Endometrial microvascular endothelial cells (primary cell): ENCODE data around the gene ASB14. TPM values are rescaled to one million over a fixed set of nuclear protein-coding genes. Genes with fewer than 3 reads are reported as not detected.

Experiments used
- in situ Hi-C: cut with HindIII; loops from 2 replicates; pipeline ENCODE4 v1.10.0; 2017; ENCODE audit warnings: low sequenced_read_pairs, low pct_unique_long_range_greater_than_20kb; ENCODE audit errors: inconsistent ontology term
- total RNA-seq: library from RNA; depleted of rRNA; stranded (reverse); fragments of >200 nt; gene quantifications from one replicate; pipeline ENCODE4 v1.2.3, GENCODE V29; 2015; ENCODE audit errors: inconsistent ontology term

Gene ASB14
- total RNA-seq, 1 donor from 2014 or later, result not detected

DNA sequence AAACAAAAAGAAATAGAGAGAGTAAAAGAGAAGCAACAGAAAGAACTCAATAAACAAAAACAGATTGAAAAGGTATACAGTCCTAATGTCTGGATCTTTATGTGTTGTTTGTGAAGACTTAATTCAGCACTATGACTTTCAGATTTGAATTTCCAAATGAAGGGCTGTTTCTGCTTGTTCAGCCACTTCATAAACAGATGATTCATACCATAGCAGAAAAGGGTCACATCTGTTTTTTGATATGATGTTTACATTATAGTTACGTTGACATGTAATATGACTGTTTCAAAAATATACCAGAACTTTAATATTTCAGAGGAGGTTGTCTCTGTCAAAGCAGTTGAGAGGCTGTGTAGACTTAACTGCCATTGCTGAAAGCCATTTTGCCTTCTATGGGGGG lies 24.1 kb downstream of the ASB14 start:
- in situ Hi-C loops, result no loop called here

DNA sequence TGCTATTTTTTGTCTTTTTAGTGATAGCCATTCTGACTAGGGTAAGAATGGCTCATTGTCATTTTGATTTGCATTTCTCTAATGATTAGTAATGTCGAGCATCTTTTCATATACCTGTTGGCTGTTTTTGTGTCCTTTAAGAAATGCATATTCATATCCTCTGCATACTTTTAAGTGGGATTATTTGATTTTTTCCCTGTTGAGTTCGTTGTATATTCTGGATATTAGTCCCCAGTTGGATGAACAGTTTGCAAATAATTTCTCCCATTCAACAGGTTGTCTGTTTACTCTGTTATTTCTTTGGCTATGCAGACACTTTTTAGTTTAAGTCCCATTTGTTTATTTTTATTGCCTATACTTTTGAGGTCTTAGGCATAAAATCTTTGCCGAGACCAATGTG lies 30.6 kb downstream of the ASB14 start:
- in situ Hi-C loops, result no loop called here

DNA sequence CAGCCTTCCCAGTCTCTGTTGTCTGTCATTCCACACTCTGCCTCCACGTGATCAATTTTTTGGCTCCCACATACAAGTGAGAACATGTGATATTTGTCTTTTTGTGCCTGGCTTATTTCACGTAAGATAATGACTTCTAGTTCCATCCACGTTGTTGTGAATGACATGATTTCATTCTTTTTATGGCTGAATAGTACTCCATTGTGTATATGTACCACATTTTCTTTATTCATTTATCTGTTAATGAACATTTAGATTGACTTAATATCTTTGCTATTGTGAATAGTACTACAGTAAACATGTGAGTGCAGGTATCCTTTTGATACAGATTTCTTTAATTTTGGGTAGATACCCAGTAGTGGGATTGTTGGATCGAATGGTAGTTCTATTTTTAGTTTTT lies 31.4 kb downstream of the ASB14 start:
- in situ Hi-C loops, result no loop called here

DNA sequence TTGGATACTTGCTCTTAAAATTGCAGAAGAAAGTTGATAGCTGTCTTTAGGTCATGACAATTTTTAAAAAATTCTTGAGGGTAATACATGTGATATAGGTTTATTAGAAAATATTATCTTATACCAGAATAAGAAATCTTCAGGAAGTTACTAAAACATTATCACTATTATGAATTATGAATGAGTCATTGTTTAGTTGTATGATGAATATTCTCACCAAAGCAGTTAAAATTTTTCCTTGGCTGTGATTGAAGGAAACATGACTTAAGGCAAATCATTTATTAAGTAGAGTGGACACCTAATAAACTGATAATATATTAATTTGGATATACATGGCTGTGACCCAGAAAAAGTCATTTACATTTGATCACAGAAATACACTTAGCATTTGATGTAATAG lies 34.8 kb downstream of the ASB14 start:
- in situ Hi-C loops, result no loop called here

DNA sequence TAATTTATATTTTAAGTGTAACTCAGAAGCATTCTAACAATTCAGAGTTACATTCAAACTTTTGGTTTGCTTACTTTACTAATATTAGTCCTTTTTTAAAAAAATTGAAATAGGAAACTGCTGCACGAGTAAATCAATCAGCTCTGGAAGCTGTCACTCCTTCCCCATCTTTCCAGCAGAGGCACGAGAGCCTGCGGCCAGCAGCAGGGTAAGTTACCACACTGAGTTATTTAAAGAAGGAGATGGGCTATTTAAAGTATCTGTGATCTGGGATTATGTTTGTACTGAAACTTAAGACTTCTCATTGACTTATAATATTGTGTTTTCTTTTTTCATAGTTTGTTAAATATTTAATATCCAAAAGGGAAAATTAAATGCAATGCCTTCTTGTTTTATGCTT lies 35.6 kb downstream of the ASB14 start:
- in situ Hi-C loops, result no loop called here

DNA sequence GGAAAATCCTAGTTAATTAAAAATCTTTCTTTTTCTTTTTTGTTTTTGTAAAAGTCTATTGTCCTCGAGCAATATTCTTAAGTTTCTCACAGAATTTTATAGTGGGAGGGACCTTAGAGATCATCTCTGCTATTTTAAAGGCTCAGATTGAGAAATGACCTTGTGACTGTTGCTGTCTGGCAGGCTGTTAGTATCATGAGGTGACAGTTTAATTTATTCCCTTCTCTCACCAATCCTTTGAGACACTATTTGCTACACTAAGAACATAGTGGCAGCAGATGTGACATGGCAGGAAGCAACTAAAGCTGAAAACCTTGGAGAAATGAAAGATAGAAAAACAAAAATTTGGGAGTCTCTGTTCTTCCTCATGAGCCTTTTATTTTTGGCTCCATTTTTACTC lies 40.1 kb downstream of the ASB14 start:
- in situ Hi-C loops, result no loop called here

DNA sequence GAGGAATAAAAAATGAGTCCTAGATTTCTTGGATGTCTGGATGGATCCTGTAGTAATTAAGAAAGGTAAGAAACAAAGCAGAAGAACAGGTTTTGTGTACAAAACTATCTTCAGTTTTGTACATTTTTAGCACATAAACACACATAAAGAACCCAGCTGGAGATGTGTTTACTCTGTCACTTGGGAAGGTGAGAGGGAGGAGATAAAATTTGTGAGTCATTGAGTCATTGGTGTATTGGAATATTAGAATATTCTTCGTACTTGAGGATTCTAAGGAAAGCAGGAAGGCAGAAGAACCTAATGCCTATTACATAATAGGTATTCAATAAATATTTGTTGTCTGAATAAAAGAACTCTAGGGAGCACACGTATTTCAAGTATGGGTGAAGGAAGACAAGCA lies 47.5 kb downstream of the ASB14 start:
- in situ Hi-C loops, result no loop called here

DNA sequence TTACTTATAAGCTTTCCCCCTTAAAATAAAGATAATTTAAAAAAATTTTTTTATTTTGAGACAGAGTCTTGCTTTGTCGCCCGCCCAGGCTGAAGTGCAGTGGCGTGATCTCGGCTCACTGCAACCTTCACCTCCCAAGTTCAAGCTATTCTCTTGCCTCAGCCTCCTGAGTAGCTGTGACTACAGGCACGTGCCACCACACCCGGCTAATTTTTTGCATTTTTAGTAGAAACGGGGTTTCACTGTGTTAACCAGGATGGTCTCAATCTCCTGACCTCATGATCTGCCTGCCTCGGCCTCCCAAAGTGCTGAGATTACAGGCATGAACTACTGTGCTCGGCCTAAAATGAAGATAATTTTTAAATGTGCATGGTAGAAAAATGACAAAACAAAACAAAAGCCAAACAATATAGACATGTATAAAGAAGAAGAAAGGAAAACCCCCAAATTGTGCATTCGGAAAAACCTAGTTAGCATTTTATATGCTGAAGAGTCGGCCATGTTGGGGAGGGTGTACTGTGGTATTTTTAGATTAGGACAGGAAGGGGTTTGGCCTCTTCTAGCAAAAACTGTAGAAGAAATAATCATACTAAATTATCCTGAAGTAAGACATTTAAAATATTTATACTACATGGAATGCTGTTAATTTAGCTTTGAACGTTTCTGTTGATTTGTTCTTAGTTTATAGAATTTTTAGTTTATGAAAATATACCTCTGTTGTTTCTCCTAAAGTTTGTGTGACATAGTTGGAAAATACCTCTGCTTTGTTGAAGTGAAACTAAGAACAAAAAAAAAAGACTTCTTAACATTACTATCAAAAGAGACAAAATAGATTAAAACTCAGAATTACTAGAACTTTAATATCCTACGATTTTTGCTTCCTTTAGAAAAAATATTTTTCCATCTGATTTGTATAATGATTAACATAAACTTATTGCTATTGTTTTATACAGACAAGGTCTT lies 57.6 kb downstream of the ASB14 start:
- in situ Hi-C loops, result no loop called here

DNA sequence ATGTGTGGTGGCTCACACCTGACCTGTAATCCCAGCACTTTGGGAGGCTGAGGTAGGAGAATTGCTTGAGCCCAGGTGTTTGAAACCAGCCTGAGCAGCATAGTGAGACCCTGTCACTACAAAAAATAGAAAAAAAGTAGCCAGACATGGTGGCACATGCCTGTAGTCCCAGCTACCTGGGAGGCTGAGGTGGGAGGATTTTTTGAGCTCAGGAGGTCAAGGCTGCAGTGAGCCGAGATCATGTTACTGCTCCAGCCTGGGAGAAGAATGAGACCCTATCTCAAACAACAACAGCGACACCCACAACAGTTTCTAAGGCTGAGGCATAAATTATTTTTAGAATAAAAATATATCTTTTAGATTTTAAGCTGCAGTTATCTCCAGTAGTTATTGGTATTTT lies 58.7 kb downstream of the ASB14 start:
- in situ Hi-C loops, result no loop called here

DNA sequence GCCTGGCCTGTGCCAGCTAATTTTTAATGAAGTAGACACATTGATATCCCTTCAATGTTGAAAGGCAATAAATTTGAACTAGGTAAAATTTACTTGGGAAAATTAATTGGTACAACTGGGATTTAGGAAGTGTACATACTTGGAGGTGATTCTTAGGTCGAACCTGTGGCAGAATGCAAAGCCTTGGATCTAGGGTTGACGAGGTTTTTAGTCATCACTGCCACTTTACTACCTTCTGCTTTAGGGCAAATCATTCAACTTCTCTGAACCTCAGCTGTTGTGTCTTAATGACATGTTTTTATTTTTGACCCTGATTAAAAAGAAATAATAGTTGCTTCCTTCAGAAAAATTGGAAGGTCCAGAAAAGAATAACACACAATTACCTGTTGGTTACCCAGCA lies 62.5 kb downstream of the ASB14 start:
- in situ Hi-C loops, result no loop called here

DNA sequence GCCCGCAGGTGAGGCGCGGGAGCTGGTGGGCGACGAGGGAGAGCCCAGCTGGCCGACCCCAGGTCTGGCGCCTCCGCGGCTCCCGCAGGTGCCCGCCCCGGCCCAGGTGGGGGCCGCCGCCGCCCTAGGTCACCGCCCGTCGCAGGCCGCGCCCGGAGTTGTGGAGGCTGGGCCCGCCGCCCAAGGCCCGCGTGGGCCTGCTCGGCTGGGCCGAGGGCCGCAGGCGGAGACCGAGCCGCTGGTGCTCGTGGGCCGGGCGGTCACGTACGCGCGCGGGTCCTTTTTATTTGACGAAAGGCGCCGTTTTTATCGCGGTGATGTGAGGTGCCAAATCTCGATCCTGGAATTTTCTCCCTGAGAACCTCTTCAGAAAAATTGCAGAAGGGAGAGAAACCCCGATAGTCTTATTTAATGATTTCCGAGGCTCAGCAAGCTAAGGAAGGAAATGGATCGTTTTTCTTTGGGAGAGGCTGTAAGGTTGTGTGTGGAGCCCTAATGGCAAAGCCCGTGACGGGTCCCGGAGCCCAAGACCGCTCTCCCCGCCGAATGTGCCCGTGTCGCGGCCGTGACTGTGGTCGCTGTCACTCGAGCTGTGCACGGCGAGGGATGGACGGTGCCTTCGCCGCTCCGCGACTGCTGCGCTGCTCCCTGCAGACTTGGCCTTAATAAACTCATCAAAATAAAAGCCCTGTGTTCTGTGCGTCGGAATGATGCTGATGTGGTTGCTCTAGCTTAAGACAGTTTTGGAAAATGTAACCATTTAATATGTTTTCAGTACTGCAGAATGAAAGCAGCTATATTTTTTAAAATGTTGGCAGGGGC lies 64.3 kb downstream of the ASB14 start:
- in situ Hi-C loops, result no loop called here

DNA sequence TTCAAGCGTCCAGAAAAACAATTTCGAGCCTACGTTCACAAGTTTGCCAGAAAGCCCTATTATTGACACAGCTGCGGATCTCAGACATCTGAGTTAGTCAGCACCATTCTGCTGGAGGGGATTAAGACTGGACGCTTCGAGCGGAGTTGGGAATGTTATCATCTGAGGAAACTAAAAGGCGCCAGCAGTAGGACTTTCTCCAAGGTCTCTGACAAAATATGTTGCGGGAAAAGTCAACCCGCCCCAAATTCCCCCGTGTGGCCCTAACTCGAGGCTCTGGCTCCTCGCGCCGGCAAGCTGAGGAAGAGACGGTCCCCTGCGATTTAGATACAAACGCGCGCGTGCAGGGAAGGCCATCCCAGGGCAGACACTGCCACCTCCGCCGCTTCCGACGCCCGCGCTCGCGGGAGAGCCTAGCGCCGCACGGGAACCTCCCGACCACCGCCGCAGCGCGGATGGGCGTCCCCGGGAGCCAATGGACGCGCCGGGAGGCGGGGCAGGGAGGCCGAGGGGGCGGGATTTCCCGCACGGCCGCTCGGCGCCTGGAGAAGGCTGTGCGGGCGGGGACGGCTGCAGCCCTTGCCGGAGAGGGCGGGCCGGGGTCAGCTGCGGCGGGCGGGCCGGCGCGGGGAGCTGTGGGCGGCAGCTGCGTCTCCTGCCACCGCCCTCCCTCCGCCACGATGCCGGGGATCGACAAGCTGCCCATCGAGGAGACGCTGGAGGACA lies 65.1 kb downstream of the ASB14 start, which contains the start of gene APPL1:
APPL1 (plus strand) TSS at position 526 of the 726 bp plus-strand sequence; CDS start at position 681, 155 bp downstream.
- in situ Hi-C loops, result no loop called here

DNA sequence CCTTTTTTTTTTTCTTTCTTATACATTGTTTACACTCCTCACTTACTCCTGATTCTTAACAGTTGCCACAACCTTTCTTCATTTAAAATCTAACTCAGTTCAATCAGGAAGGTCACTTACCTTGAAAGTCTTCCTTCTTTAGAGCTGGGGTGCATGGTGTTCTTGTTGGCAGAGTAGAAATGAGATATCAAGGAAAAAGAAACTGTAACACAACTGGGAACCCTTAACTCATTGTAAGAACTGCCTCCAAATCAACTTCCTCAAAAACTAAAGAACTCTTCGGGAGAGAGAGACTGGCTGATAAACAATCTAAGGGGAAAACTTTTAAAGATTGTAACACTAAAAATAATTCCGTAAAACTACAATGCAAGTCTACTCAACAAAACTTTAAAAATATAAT lies 66.3 kb downstream of the ASB14 start:
- in situ Hi-C loops, result no loop called here

DNA sequence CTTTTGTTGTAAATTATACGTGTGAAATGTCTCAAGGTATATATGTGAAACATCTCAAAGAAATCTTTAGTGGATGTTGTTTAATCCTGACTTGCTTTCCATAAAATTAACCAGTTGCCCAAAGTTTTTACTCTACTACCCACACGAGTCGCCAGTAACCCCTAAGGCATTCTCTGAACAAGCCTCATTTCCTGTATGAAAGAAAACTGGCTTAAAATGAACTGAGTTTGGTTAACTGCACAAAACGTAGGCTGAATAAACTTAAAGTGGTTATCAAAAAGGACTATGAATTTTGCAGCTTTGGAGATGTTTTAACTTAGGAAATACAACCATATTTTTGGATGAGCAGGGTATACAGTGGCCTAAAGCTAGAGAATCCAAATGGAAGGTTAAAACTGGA lies 67.6 kb downstream of the ASB14 start:
- in situ Hi-C loops, result no loop called here

DNA sequence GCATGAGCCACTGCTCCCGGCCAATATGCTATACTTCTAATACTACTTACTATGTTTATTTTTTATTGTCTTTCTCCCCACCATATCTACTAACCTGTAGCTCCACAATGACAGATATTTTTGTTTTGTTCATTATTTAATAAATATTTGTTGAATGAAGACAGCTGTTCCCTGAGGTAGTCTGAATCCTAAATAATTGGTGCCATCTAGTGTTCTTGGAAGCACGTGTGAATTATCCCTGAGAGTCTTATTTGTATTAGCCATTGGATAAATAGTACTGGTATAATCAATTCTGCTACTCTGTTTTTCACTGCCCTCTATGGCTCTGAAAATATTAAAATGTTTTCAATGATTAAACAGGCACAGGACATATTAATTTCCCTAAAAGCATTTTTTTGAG lies 70.6 kb downstream of the ASB14 start:
- in situ Hi-C loops, result no loop called here

Other genes with a start within 250 kb of the ASB14 start
- 0.37 TPM for gene SPATA12, start 232.0 kb downstream of the ASB14 start, total RNA-seq
- 1.6 TPM for gene IL17RD, start 127.3 kb downstream of the ASB14 start, total RNA-seq
- gene HESX1, start 92.7 kb downstream of the ASB14 start, total RNA-seq, result not detected
- gene APPL1, start 65.0 kb downstream of the ASB14 start, total RNA-seq, result 31.9 TPM